ENCODE measurements around the gene ZSCAN32. TPM values are rescaled to one million over a fixed set of nuclear protein-coding genes. Genes with fewer than 3 reads are reported as not detected.

ZSCAN32 gene
- total RNA-seq (2021; fragmentation: NEBNext Ultra II Directional; extraction: Animal tissue kit (Norgen Biotek cat#: 25700)) (22.0 and 22.6 TPM in 2 replicates), polyA plus RNA-seq (2011; rRNA removed) (9.6 and 13.4 TPM in 2 replicates), polyA minus RNA-seq (2011; rRNA and poly(A)+ RNA removed) (23.6 and 25.8 TPM in 2 replicates)
- polyA plus RNA-seq (2011; cell fraction: cytosol; rRNA removed), result 15.7 TPM
- polyA plus RNA-seq (2011; cell fraction: nucleus; rRNA removed), result 14.9 TPM
- polyA plus RNA-seq (2012, experiment 1 of 2), result 11.0 to 15.1 TPM (median 14.2 TPM) in 4 replicates
- 2.2 TPM for polyA plus RNA-seq (2012, experiment 2 of 2)
- 12.7 TPM for polyA plus RNA-seq (2013, experiment 1 of 2)
- polyA plus RNA-seq (2013, experiment 2 of 2), result 13.4 TPM
- 7.7 TPM for polyA minus RNA-seq (2011; cell fraction: cytosol; rRNA and poly(A)+ RNA removed)
- 12.2 TPM for polyA minus RNA-seq (2011; cell fraction: nucleus; rRNA and poly(A)+ RNA removed)
- long read RNA-seq, experiment 1, transcript ZSCAN32-206 (1 exons, 1,977 nt), result major isoform, 6 of 14 reads
- long read RNA-seq, experiment 1, partial matches to known transcripts, result 5 of 14 reads
- long read RNA-seq, experiment 1, other reads (novel, unspliced or antisense), result 2 of 14 reads
- long read RNA-seq, experiment 2, partial matches to known transcripts, result 0 of 9 reads
- long read RNA-seq, experiment 2, other reads (novel, unspliced or antisense), result 5 of 9 reads

DNA sequence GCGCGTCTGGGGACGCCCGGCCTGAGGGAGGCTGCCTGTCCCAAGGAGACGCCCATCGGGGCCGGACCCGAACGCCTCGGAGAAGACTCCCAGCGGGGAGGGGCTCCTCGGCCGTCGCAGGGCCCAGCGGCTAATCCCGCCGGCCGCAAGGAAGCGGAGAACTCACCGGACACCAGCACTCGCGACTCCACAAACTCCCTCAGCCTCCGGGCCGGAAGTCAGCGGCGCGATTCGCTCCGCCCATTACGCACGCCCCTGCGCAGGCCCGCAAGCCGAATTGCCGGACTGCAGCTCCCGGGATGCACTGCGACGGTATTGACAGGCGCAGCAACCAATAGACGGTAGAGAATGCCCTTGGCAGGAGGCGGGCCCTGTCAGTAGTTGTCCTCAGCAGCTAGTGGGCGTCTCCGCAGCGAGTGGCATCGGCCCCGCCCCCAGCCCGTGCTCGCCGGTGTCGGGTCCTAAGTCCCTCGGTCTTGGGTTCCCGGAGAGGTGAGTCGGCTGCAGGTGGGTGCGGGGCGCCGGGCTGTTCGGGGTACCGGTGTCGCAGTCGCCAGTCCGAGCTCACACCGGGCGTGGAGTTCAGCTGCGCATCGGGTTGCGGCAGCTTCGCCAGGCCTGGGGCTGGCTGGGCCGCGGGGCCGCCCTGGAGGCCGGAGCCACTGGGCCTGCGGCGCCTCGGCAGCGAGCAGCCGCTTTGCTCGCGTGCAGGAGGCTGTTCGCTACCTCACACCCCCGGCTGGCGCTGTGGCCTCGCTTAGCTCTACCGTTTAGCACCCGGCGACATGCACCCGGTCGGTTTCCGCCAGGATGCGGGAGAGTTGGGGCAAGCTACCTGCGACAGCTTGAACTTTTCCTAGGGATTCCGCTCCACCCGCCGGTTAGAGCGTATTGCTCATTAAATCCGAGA is at the start of gene ZSCAN32, which contains the start of gene ZNF174:
TSS of gene ZSCAN32 (minus strand) at position 226 of the 910 bp plus-strand sequence. CDS start 3,447 bp downstream, outside the sequence.
TSS of gene ZNF174 (plus strand) at position 437 of the 910 bp plus-strand sequence. CDS start 790 bp downstream, outside the sequence.
- CTCF ChIA-PET (ENCODE audit: partially characterized antibody), result interaction anchor here (0.5 to 1.3 kb wide), 5 partner anchors 17 to 134 kb away, joined by 3 to 5 read pairs (median 3); no protein-coding TSS in a partner anchor
- peak within 1 kb of the TSS; percentile 89 for H3K18ac ChIP-seq (ENCODE audit: extremely low read depth, low read length)
- no peak within 1 kb of the TSS for H3K27ac ChIP-seq (ENCODE audit: low read depth, low read length)
- H3K4me1 ChIP-seq (replicated peaks in 1 of 4; ENCODE audit: control insufficient read depth in 3 of 4, insufficient read depth in 4 of 4, low read length in 3 of 4), result peaks cover 0 to 2% (median 0%) of the 10 kb centered on the region in 4 experiments; a peak in 2 of 7 replicates
- no peak within 1 kb of the TSS for H3K56ac ChIP-seq (replicated peaks; ENCODE audit: insufficient read length, low read depth, low read length)
- DNase-seq (ENCODE audit: low read depth in 1 of 2, low spot score in 2 of 2) (peak; percentile 99), FAIRE-seq (no peak)
- no peaks in the 10 kb centered on the region for H3K27me3 ChIP-seq (replicated peaks in 1 of 4; ENCODE audit: control insufficient read depth in 3 of 4, extremely low read depth in 1 of 4, insufficient read depth in 3 of 4, low read length in 3 of 4)
- H2BK120ac ChIP-seq (replicated peaks; ENCODE audit: low read depth, low read length), result no peak within 1 kb of the TSS
- H3K23me2 ChIP-seq (ENCODE audit: low read depth, low read length), result peaks cover 9% of the 10 kb centered on the region
- H3K23ac ChIP-seq (ENCODE audit: insufficient read length), result no peak within 1 kb of the TSS
- WGBS, 2 experiments (ENCODE audit: extremely low coverage in 1 of 2, insufficient coverage in 1 of 2, insufficient read length in 1 of 2, insufficient replicate concordance in 2 of 2, low coverage in 1 of 2, low lambda C conversion rate in 2 of 2, missing lambda C conversion rate in 1 of 2), result 1% methylated on average over 89 of the region's 95 CpGs; no CpG with 5 or more reads in 1 of the 2 experiments
- H2BK5ac ChIP-seq (ENCODE audit: low read depth, low read length), result peak within 1 kb of the TSS; percentile 52; the same call in 1 of the 2 replicates
- no peak within 1 kb of the TSS for H2AK5ac ChIP-seq (ENCODE audit: low read depth, low read length)
- H3K36me3 ChIP-seq (ENCODE audit: control insufficient read depth in 2 of 4, insufficient read depth in 4 of 4, low read length in 3 of 4), result peaks cover 6 to 41% (median 30%) of the 10 kb centered on the region in 4 experiments; a peak in 7 of 8 replicates
- no peak within 1 kb of the TSS for H2BK20ac ChIP-seq (ENCODE audit: low read length)
- peak within 1 kb of the TSS; percentile 75 to 85 (median 78) for H3K9ac ChIP-seq (replicated peaks in 1 of 4; ENCODE audit: extremely low read depth in 1 of 4, low read depth in 3 of 4, low read length in 3 of 4)
- H3K79me1 ChIP-seq (ENCODE audit: low read depth, low read length), result peaks cover 2% of the 10 kb centered on the region
- peak within 1 kb of the TSS; percentile 86 to 89 (median 87) for H3K4me3 ChIP-seq (ENCODE audit: extremely low read depth in 1 of 4, insufficient read depth in 2 of 4, low read depth in 3 of 4, low read length in 4 of 4)
- peaks cover 14 to 23% of the 10 kb centered on the region in 2 experiments; a peak in 3 of 4 replicates for H3K9me3 ChIP-seq (ENCODE audit: insufficient read depth in 2 of 2, low read depth in 1 of 2, low read length in 1 of 2)
- POLR2A ChIA-PET (ENCODE audit: partially characterized antibody), result interaction anchor here (0.7 to 3.1 kb wide), 11 partner anchors 9 to 166 kb away, joined by 3 to 14 read pairs (median 3); partner anchors contain the start of genes NAA60, ZNF200 and ZNF597
- H4K20me1 ChIP-seq (replicated peaks in 1 of 2; ENCODE audit: control insufficient read depth in 1 of 2, insufficient read depth in 2 of 2, low read length in 2 of 2), result no peaks in the 10 kb centered on the region
- H2BK15ac ChIP-seq (ENCODE audit: low read length), result no peak within 1 kb of the TSS
- peak within 1 kb of the TSS; percentile 83 to 93 for H3K4me2 ChIP-seq (ENCODE audit: insufficient read depth in 1 of 2, low read depth in 2 of 2, low read length in 2 of 2)
- H3K79me2 ChIP-seq (ENCODE audit: control insufficient read depth in 1 of 2, insufficient read depth in 2 of 2, low read length in 2 of 2), result peaks cover 0 to 23% of the 10 kb centered on the region in 2 experiments; a peak in 2 of 4 replicates
- H4K5ac ChIP-seq (ENCODE audit: insufficient read length, low read depth, low read length), result no peak within 1 kb of the TSS
- no peak within 1 kb of the TSS for H2BK12ac ChIP-seq (ENCODE audit: low read depth, low read length)
- H3K14ac ChIP-seq (ENCODE audit: insufficient read length), result no peak within 1 kb of the TSS
- peak within 1 kb of the TSS; percentile 79 for H4K91ac ChIP-seq (replicated peaks; ENCODE audit: insufficient read length, low read length)
- H4K8ac ChIP-seq (ENCODE audit: extremely low read depth, insufficient read depth, low read length), result peak within 1 kb of the TSS; percentile 53; the same call in 1 of the 2 replicates
- H3K4ac ChIP-seq (replicated peaks; ENCODE audit: insufficient read length, low read depth, low read length), result peak within 1 kb of the TSS; percentile 97
- peak within 1 kb of the TSS; percentile 55 for H2AFZ ChIP-seq (ENCODE audit: low read length)
- TF ChIP-seq BRCA1 (IDR thresholded peaks at IDR 0.05; ENCODE audit: low read depth, low read length) (no peak), RNF2 (IDR thresholded peaks at IDR 0.05; ENCODE audit: borderline replicate concordance, low read depth, low read length, missing control alignments, poor library complexity, severe bottlenecking) (no peak), TBP (IDR thresholded peaks at IDR 0.05; ENCODE audit: low read depth, low read length) (peak; percentile 73), FOSL1 (IDR thresholded peaks at IDR 0.05; ENCODE audit: insufficient read depth, low read depth, low read length) (peak; percentile 93), CTBP2 (IDR thresholded peaks at IDR 0.05; ENCODE audit: borderline replicate concordance, insufficient read depth, insufficient read length, low read length) (no peak), SIX5 (IDR thresholded peaks at IDR 0.05; ENCODE audit: low read depth, low read length) (peak; percentile 30; the same call in 1 of the 2 replicates), SP2 (IDR thresholded peaks at IDR 0.05; ENCODE audit: low read length) (peak; percentile 72)

All from H1 (cell line).